Measurements from ENCODE around the gene PFKFB2.

- TF ChIP-seq, protein P1, sequence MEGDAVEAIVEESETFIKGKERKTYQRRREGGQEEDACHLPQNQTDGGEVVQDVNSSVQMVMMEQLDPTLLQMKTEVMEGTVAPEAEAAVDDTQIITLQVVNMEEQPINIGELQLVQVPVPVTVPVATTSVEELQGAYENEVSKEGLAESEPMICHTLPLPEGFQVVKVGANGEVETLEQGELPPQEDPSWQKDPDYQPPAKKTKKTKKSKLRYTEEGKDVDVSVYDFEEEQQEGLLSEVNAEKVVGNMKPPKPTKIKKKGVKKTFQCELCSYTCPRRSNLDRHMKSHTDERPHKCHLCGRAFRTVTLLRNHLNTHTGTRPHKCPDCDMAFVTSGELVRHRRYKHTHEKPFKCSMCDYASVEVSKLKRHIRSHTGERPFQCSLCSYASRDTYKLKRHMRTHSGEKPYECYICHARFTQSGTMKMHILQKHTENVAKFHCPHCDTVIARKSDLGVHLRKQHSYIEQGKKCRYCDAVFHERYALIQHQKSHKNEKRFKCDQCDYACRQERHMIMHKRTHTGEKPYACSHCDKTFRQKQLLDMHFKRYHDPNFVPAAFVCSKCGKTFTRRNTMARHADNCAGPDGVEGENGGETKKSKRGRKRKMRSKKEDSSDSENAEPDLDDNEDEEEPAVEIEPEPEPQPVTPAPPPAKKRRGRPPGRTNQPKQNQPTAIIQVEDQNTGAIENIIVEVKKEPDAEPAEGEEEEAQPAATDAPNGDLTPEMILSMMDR (IDR thresholded peaks at IDR 0.05; ENCODE audit: poor library complexity), result no peak
- no peak for TF ChIP-seq EZH2 (IDR thresholded peaks at IDR 0.05; ENCODE audit: borderline replicate concordance)
- TF ChIP-seq EZH2phosphoT487 (IDR thresholded peaks at IDR 0.05; ENCODE audit: low read depth, severe bottlenecking, unreplicated experiment), result no peak
Observed at GRCh38 chr1:207014728-207015127, 38.3 kb upstream of the PFKFB2 start.

All from hepatocyte (in vitro differentiated cells).